CD8-positive, alpha-beta memory T cell (primary cell): ENCODE measurements around the gene MORF4L1. TPM values are rescaled to one million over a fixed set of nuclear protein-coding genes. Genes with fewer than 3 reads are reported as not detected.

Experiments
- CTCF ChIA-PET: fragments of 350-600 bp; sonication (Branson Sonifier 250); formaldehyde crosslinking; loops from one replicate; lab custom pipeline; 2021; ENCODE audit warnings: antibody characterized with exemption; lab: Charles Lee
- POLR2A ChIA-PET: fragments of 350-600 bp; sonication (Branson Sonifier 250); formaldehyde crosslinking; loops from one replicate; lab custom pipeline; 2021; ENCODE audit warnings: antibody characterized with exemption; lab: Charles Lee
- DNase-seq, 5 donors: peaks; one replicate each; pipeline versions ENCODE4 v3.0.0 to v3.0.0-alpha.2; 2020 to 2022; ENCODE audit warnings: mixed read lengths in 1 of 5
- H3K27ac ChIP-seq: one replicate; pipeline ENCODE4 v1.7.0; 2013; ENCODE audit warnings: low read depth, mild to moderate bottlenecking, low read length, moderate library complexity
- H3K27me3 ChIP-seq: 2 replicates; pipeline ENCODE4 v1.7.0; 2013; ENCODE audit warnings: low read length, mild to moderate bottlenecking; ENCODE audit not compliant: insufficient read depth, poor library complexity, severe bottlenecking
- H3K36me3 ChIP-seq: 2 replicates; pipeline ENCODE4 v1.7.0; 2013; ENCODE audit warnings: mild to moderate bottlenecking, low read length, moderate library complexity; ENCODE audit not compliant: insufficient read depth
- H3K4me1 ChIP-seq: 2 replicates; pipeline ENCODE4 v1.7.0; 2013; ENCODE audit warnings: mild to moderate bottlenecking, low read length, moderate library complexity; ENCODE audit not compliant: insufficient read depth
- H3K4me3 ChIP-seq: 2 replicates; pipeline ENCODE4 v1.7.0; 2013; ENCODE audit warnings: mild to moderate bottlenecking, low read length
- H3K9me3 ChIP-seq: 2 replicates; pipeline ENCODE4 v1.7.0; 2013; ENCODE audit warnings: mild to moderate bottlenecking, low read length
- H3K27ac Mint-ChIP-seq, 8 donors: one replicate each; pipeline ENCODE4 v1.8.0; 2020 to 2021; ENCODE audit warnings: mixed read lengths in 8 of 8, mild to moderate bottlenecking in 6 of 8, inconsistent platforms in 3 of 8, moderate library complexity in 3 of 8
- H3K27me3 Mint-ChIP-seq, 2 donors: one replicate each; pipeline ENCODE4 v1.8.0; 2020 to 2021; ENCODE audit warnings: mixed read lengths in 2 of 2, mild to moderate bottlenecking in 1 of 2, moderate library complexity in 1 of 2
- H3K36me3 Mint-ChIP-seq, 3 donors: one replicate each; pipeline ENCODE4 v1.8.0; 2020 to 2021; ENCODE audit warnings: mixed read lengths in 3 of 3, inconsistent platforms in 1 of 3, mild to moderate bottlenecking in 1 of 3
- H3K4me1 Mint-ChIP-seq, 3 donors: one replicate each; pipeline ENCODE4 v1.8.0; 2020 to 2021; ENCODE audit warnings: mixed read lengths in 3 of 3, inconsistent platforms in 1 of 3, mild to moderate bottlenecking in 1 of 3
- H3K4me3 Mint-ChIP-seq, 7 donors: one replicate each; pipeline ENCODE4 v1.8.0; 2020 to 2021; ENCODE audit warnings: mixed read lengths in 7 of 7, mild to moderate bottlenecking in 6 of 7, moderate library complexity in 4 of 7, inconsistent platforms in 2 of 7
- H3K9me3 Mint-ChIP-seq, 5 donors: one replicate each; pipeline ENCODE4 v1.8.0; 2020 to 2022; ENCODE audit warnings: mixed read lengths in 5 of 5, mild to moderate bottlenecking in 3 of 5, moderate library complexity in 2 of 5, inconsistent platforms in 1 of 5
- polyA plus RNA-seq: library from polyadenylated mRNA; unstranded; fragments of 300-500 nt; fragmentation: Illumina TruSeq; gene quantifications from one replicate; pipeline ENCODE4 v1.2.3, GENCODE V29; 2021
- total RNA-seq, 2 experiments: library from RNA; stranded (reverse); gene quantifications; one replicate each; pipeline ENCODE4 v1.2.3, GENCODE V29; 2021

Gene MORF4L1, protein sequence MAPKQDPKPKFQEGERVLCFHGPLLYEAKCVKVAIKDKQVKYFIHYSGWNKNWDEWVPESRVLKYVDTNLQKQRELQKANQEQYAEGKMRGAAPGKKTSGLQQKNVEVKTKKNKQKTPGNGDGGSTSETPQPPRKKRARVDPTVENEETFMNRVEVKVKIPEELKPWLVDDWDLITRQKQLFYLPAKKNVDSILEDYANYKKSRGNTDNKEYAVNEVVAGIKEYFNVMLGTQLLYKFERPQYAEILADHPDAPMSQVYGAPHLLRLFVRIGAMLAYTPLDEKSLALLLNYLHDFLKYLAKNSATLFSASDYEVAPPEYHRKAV
- 100 to 1,000 TPM; 243 to 269 TPM for total RNA-seq
- polyA plus RNA-seq = 272 TPM

DNA sequence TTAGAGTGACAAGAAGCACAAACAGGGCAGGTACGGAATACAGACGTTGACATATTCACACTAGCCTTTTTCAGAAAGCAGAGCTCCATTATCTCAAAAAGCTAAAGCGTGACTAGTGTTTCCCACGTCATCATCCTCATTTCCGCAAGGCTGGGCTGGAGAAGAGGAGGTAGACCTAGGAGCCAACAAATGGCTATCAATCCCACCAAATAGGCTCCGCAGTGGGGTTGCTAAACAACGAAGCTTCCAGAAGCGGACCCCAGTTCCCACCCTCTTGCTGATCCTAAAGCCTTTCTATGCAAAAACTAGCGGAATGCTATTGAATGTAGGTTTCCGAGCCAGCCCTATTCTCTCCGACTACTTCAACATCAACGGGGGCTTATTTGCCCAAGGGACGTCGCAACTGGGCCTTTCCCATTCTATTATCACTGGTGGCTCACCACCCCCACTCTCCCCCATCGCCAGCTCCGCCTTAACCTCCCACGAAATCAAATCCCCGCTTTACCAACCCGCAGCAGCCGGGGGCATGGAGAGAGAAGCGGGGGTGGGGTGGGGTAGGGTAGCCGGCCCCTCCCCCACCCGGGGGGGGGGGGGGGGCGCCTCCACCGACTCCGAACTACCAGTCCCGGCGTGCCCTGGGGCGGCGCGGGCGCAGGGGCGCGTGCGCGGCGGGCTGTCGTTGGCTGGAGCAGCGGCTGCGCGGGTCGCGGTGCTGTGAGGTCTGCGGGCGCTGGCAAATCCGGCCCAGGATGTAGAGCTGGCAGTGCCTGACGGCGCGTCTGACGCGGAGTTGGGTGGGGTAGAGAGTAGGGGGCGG is at the start of gene MORF4L1:
Gene MORF4L1 (plus strand): TSS at position 736 of the 817 bp plus-strand sequence. CDS start 128 bp downstream, outside the sequence.
- peak; percentile 93 to 97 (median 97) for DNase-seq
- H3K36me3 Mint-ChIP-seq = peaks cover 0 to 24% (median 0%) of the 10 kb centered on the region in 3 donors
- H3K4me1 Mint-ChIP-seq = peaks cover 34 to 45% (median 35%) of the 10 kb centered on the region in 3 donors
- POLR2A ChIA-PET = interaction anchor here (0.7 to 1.6 kb wide), 5 partner anchors 12 to 1051 kb away, joined by 3 to 14 read pairs (median 4); partner anchors contain the start of gene IREB2
- peaks cover 0 to 8% of the 10 kb centered on the region in 2 donors for H3K27me3 Mint-ChIP-seq
- H3K4me1 ChIP-seq = peaks cover 33% of the 10 kb centered on the region
- no peaks in the 10 kb centered on the region for H3K9me3 ChIP-seq
- H3K9me3 Mint-ChIP-seq = no peaks in the 10 kb centered on the region
- H3K36me3 ChIP-seq = no peaks in the 10 kb centered on the region
- no peaks in the 10 kb centered on the region for H3K27me3 ChIP-seq
- CTCF ChIA-PET = interaction anchor here (1.8 kb wide), 1 partner anchor 12 kb away, joined by 13 read pairs; no protein-coding TSS in a partner anchor
- peak within 1 kb of the TSS; percentile 100 for H3K27ac ChIP-seq
- peak within 1 kb of the TSS; percentile 99 to 100 (median 100) for H3K4me3 Mint-ChIP-seq
- H3K27ac Mint-ChIP-seq = peak within 1 kb of the TSS; percentile 100
- H3K4me3 ChIP-seq = peak within 1 kb of the TSS; percentile 100

DNA sequence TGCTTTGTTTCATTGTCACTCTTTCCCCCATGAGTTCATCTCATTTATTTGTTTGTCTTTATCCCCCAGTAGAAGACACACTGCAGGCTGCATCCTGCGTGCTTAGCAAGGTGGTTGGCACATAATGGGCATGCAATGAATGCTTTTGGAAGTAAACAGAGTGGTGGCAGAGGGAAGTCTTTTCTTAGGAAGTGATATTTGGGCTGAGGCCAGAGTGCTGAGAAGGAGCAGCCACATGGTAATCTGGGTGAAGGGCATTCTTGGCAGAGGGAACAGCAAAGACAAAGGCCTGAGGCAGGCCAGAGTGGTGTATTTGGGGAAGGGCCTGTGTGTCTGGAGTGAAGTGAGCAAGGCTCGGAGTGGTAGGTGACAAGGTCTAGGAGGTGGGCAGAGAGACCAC is 43.8 kb upstream of the MORF4L1 start:
- POLR2A ChIA-PET = no interaction called here
- H3K27ac ChIP-seq = no peak overlapping the region
- H3K9me3 Mint-ChIP-seq = no peaks in the 10 kb centered on the region
- H3K4me3 ChIP-seq = no peak overlapping the region
- H3K27me3 ChIP-seq = no peaks in the 10 kb centered on the region
- peak overlapping the region in 1 of 7 donors; percentile 11 for H3K4me3 Mint-ChIP-seq
- H3K36me3 ChIP-seq = no peaks in the 10 kb centered on the region
- DNase-seq = no peak
- H3K4me1 ChIP-seq = no peaks in the 10 kb centered on the region
- no peaks in the 10 kb centered on the region for H3K9me3 ChIP-seq
- peaks cover 0 to 3% (median 0%) of the 10 kb centered on the region in 3 donors for H3K36me3 Mint-ChIP-seq
- CTCF ChIA-PET = no interaction called here
- H3K27ac Mint-ChIP-seq = no peak overlapping the region
- H3K4me1 Mint-ChIP-seq = peaks cover 0 to 9% (median 0%) of the 10 kb centered on the region in 3 donors
- peaks cover 6 to 15% of the 10 kb centered on the region in 2 donors for H3K27me3 Mint-ChIP-seq

DNA sequence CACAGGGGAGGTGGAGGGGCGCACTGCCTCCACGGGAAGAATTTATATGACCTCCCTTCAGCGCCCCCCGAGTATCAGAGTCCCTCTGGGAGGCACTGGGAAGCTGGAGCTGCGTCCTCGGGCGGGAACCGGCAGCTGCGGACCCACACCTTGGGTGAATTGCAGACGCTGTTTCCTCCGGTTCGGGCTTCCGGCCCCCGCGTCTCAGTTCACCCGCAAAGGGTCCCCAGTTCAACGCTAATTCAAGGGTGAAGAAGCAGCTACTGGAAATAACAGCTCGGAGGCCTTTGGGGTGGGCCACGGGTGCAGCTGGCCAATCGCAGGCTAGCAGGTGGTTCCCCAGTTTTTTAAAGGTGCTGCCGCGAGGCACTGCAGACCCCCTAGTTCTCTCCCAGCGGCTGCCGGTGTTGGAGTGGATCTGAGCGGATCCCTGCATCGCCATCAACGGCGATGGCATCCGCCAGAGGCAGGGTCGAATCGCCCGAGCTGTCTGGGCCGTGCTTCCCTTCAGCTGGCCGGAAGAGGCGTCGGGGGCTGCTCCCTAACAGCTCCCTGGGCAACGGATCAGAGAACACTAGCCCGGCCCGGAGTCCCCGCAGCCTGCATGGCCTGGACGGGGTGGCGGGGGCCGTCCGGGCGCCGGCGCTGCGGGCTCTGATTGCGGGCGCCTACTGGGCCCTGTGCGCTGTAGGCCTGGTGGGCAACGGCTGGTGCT is 42.0 kb upstream of the MORF4L1 start:
- peak in 1 of 5 donors; percentile 24 for DNase-seq
- peaks cover 0 to 3% (median 0%) of the 10 kb centered on the region in 3 donors for H3K36me3 Mint-ChIP-seq
- no peaks in the 10 kb centered on the region for H3K27me3 ChIP-seq
- H3K4me3 Mint-ChIP-seq = peak overlapping the region in 6 of 7 donors; percentile 54 to 82 (median 72)
- H3K27ac Mint-ChIP-seq = no peak overlapping the region
- no peak overlapping the region for H3K4me3 ChIP-seq
- H3K36me3 ChIP-seq = no peaks in the 10 kb centered on the region
- peaks cover 8 to 15% of the 10 kb centered on the region in 2 donors for H3K27me3 Mint-ChIP-seq
- H3K9me3 Mint-ChIP-seq = no peaks in the 10 kb centered on the region
- peaks cover 0 to 9% (median 0%) of the 10 kb centered on the region in 3 donors for H3K4me1 Mint-ChIP-seq
- no peaks in the 10 kb centered on the region for H3K4me1 ChIP-seq
- ChIA-PET POLR2A (no interaction called here), CTCF (interaction anchor here (0.8 kb wide), 1 partner anchor 13 kb away, joined by 4 read pairs; no protein-coding TSS in a partner anchor)
- H3K27ac ChIP-seq = no peak overlapping the region
- no peaks in the 10 kb centered on the region for H3K9me3 ChIP-seq

DNA sequence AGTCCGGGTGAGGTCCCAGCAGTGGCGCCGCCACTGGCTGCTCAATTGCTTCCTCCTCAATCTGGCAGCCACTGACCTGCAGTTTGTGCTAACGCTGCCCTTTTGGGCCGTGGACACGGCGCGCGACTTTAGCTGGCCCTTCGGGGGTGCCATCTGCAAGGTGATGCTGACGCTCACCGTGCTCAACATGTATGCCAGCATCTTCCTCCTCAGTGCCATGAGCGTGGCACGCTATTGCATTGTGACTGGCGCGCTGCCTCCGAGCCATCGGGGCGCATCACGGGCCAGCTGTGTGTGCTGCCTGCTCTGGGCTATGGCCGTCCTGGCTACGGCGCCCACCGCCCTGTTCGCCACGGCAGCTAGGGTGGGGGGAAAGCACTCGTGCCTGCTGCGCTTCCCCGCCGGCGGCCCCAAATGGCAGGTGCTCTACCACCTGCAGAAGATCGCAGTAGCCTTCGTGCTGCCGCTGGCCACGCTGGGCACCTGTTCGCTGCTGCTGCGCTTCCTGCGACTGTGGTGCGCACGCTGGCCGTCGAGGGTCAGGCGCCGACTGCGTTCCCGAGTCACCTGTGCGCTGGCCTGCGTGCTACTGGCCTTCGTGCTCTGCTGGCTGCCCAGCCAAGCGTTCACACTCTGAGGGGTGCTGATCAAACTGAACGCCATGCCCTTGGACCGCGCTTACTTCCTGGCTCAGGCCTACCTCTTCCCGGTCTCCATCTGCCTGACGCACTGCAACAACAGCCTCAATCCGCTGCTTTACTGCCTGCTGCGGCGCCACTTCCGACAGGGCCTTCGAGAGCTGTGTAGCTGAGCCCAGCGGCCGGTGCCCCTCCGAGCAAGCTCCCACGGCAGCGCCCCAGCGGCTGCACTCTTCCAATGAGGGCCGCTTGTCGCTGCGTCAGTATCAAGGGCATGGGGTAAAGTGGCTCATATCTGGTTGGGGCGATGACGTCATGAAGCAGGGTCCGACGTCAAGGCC is 41.2 kb upstream of the MORF4L1 start:
- Histone ChIP-seq H3K4me3 (no peak overlapping the region), H3K4me1 (no peaks in the 10 kb centered on the region), H3K36me3 (no peaks in the 10 kb centered on the region), H3K9me3 (no peaks in the 10 kb centered on the region), H3K27me3 (no peaks in the 10 kb centered on the region), H3K27ac (no peak overlapping the region)
- Mint-ChIP-seq H3K27ac (no peak overlapping the region), H3K36me3 (peaks cover 0 to 8% (median 0%) of the 10 kb centered on the region in 3 donors), H3K4me3 (peak overlapping the region in 6 of 7 donors; percentile 13 to 82 (median 33)), H3K4me1 (peaks cover 0 to 9% (median 0%) of the 10 kb centered on the region in 3 donors), H3K9me3 (no peaks in the 10 kb centered on the region), H3K27me3 (peaks cover 10 to 20% of the 10 kb centered on the region in 2 donors)
- no peak for DNase-seq
- ChIA-PET CTCF (no interaction called here), POLR2A (no interaction called here)

DNA sequence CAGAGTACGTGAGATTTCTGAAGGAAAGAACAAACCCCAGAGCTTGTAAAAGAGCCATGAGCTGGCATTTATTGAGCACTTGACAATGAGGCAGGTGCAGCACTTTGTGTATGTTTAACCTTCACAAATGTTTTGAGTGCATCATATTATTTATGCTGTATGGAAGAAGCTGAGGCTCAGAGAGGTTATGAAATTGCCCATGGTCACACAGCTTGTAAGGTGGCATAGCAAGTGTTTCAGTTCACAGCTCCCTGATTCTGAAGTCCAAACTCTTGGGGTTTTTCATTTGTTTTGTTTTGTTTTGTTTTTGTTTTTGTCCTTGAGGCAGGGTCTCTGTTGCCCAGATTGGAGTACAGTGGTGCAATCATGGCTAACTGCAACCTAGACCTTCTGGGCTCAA is 36.4 kb upstream of the MORF4L1 start:
- Mint-ChIP-seq H3K4me1 (no peaks in the 10 kb centered on the region), H3K4me3 (no peak overlapping the region), H3K27me3 (peaks cover 12 to 19% of the 10 kb centered on the region in 2 donors), H3K36me3 (peaks cover 0 to 8% (median 0%) of the 10 kb centered on the region in 3 donors), H3K9me3 (no peaks in the 10 kb centered on the region), H3K27ac (no peak overlapping the region)
- Histone ChIP-seq H3K36me3 (no peaks in the 10 kb centered on the region), H3K27ac (no peak overlapping the region), H3K4me1 (no peaks in the 10 kb centered on the region), H3K9me3 (no peaks in the 10 kb centered on the region), H3K4me3 (no peak overlapping the region), H3K27me3 (no peaks in the 10 kb centered on the region)
- CTCF ChIA-PET = no interaction called here
- no peak for DNase-seq
- POLR2A ChIA-PET = no interaction called here

DNA sequence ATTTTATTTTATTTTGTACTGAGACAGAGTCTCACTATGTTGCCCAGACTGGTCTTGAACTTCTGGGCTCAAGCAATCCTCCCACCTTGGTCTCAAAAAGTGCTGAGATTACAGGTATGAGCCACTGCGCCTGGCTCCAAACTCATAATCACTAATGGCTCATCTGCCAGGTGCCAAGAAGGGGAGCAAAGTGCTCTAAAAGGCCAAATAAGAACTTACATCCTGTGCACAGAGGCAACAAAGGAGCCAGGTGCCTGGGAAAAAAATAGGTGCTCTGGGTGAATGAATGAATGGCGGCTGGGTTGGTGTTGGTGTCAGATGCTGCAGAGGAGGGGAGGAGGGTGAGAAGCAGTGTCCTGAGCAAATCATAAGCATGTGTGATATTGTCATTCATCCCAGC is 35.6 kb upstream of the MORF4L1 start:
- Mint-ChIP-seq H3K27me3 (peaks cover 8 to 15% of the 10 kb centered on the region in 2 donors), H3K9me3 (no peaks in the 10 kb centered on the region), H3K4me1 (no peaks in the 10 kb centered on the region), H3K36me3 (peaks cover 0 to 8% (median 0%) of the 10 kb centered on the region in 3 donors), H3K4me3 (no peak overlapping the region), H3K27ac (no peak overlapping the region)
- H3K36me3 ChIP-seq = no peaks in the 10 kb centered on the region
- DNase-seq = no peak
- H3K9me3 ChIP-seq = no peaks in the 10 kb centered on the region
- no peaks in the 10 kb centered on the region for H3K27me3 ChIP-seq
- no peaks in the 10 kb centered on the region for H3K4me1 ChIP-seq
- no peak overlapping the region for H3K4me3 ChIP-seq
- POLR2A ChIA-PET = no interaction called here
- H3K27ac ChIP-seq = no peak overlapping the region
- CTCF ChIA-PET = no interaction called here

DNA sequence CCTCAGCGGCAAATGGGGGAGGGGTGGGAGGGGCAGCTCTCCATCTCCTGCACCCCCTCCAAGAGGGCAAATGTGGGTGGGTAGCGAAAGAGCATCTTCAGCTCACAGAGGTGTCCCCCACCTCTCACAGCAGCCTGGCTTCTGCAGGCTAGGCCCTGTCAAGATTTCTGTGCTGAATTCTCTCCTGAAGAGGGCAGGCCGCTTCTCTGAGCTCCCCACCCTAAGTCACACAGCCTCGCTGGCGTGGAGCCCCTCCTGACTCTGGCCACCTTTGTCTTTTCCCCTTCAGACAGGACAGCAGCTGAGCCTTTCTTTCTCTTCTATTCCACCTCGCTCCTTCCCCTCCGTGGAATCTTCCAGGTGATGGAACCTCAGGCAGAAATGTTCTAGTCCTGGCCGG is 35.1 kb upstream of the MORF4L1 start:
- no peaks in the 10 kb centered on the region for H3K9me3 ChIP-seq
- no peak for DNase-seq
- no peaks in the 10 kb centered on the region for H3K27me3 ChIP-seq
- H3K27ac Mint-ChIP-seq = no peak overlapping the region
- ChIA-PET POLR2A (no interaction called here), CTCF (no interaction called here)
- peaks cover 0 to 8% (median 0%) of the 10 kb centered on the region in 3 donors for H3K36me3 Mint-ChIP-seq
- peaks cover 8 to 14% of the 10 kb centered on the region in 2 donors for H3K27me3 Mint-ChIP-seq
- H3K36me3 ChIP-seq = no peaks in the 10 kb centered on the region
- no peaks in the 10 kb centered on the region for H3K9me3 Mint-ChIP-seq
- H3K4me3 Mint-ChIP-seq = no peak overlapping the region
- no peak overlapping the region for H3K27ac ChIP-seq
- no peaks in the 10 kb centered on the region for H3K4me1 ChIP-seq
- H3K4me3 ChIP-seq = no peak overlapping the region
- no peaks in the 10 kb centered on the region for H3K4me1 Mint-ChIP-seq
